ENCODE data around the gene HOXC12.
A peak's percentile ranks its signal among the peaks of the same experiment; 100 is the strongest.

Gene HOXC12

DNA sequence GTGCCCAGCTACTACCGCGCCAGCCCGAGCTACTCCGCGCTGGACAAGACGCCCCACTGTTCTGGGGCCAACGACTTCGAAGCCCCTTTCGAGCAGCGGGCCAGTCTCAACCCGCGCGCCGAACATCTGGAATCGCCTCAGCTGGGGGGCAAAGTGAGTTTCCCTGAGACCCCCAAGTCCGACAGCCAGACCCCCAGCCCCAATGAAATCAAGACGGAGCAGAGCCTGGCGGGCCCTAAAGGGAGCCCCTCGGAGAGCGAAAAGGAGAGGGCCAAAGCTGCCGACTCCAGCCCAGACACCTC, 30.9 kb downstream of the HOXC12 start:
- no peak for DNase-seq

DNA sequence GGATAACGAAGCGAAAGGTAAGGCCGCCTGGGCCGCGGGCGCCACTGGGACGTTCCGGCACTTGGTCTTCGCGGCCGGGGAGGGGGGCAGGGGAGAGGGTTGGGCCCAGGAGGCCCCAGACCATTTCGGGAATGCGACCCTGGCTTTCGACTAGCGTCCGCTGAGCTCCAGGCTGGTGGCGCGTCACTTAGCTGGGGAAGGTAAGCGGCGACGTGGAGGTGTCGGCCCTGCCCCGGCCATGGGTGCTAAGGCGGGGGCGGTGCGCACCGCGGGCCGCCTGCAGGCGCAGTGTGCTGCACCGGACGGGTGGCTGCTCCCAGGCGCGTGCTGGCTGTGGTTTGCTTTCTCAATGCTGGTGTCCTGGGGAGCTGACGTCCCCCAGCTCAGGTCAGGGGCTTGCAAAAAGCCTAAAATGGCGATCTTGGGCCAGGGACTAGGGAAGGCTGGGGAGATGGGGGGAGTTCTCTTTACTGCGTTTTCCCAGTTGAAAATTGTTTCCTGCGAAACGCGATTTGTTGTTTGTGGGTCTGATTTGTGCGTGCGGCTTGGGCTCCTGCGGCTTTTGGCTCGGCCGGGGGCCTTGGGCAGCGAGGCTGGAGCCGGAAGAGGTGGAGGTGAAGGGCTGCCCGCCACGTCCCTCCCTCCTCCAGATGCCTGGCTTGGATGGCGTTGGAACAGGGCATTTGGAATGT, 31.4 kb downstream of the HOXC12 start:
- DNase-seq = no peak

DNA sequence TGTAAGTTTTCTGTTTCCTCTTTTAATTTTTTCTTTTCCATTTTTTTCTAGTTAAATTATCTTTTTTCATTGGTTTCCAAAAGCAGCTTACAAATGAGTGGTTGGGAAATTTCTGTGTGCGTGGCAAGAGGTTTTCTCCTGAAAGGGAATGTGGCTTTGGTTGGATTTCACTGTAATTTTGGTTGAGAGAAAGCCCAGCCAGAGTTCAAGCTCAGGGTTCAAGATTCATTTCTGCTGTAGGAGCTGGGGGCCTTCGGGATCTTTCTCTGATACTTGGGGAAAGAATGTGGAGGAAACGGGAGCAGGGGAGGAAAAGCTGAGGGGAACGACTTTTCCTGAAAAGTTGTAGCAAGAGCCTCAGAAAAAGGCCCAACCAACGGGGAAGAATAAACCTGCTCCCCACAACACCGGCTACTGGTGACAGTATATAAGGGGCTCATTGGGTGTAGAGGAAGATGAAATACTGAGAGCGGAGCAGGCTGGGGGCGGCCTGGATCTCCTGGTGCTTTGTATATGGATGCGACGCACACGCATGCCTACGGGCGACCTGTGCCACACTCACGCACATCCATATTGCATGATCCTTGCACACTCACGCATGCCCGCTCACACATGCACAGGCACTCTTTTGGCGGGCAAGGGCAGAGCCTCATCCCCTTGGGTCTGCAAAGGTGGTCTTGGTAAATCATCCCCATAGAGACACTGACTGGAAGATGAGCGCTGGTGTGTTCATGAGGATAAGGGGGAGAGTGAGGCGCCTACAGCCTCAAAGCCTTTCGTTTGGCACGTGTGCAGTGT, 32.2 kb downstream of the HOXC12 start:
- DNase-seq = no peak

DNA sequence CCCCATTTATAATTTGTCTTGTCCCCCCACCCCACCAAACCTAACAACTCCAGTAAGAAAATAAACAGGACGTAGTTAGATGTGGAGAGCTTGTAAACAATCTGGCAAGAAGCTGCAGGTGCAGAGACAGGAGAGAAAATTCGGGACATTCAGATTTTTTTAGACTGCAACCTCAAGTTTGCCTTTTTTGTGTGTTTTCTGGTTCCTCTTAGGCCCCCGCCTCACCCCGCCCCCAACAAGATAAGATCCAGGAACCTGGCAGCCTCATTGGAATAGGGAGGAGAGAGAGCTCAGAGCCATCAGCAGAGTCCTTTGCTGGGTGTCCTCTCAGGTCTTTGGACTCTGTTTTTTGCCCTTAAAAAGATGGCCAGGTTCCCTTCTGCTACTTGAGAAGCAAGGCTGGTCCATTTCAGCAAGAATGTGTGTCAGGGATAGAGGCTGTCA, 33.1 kb downstream of the HOXC12 start:
- DNase-seq = no peak

DNA sequence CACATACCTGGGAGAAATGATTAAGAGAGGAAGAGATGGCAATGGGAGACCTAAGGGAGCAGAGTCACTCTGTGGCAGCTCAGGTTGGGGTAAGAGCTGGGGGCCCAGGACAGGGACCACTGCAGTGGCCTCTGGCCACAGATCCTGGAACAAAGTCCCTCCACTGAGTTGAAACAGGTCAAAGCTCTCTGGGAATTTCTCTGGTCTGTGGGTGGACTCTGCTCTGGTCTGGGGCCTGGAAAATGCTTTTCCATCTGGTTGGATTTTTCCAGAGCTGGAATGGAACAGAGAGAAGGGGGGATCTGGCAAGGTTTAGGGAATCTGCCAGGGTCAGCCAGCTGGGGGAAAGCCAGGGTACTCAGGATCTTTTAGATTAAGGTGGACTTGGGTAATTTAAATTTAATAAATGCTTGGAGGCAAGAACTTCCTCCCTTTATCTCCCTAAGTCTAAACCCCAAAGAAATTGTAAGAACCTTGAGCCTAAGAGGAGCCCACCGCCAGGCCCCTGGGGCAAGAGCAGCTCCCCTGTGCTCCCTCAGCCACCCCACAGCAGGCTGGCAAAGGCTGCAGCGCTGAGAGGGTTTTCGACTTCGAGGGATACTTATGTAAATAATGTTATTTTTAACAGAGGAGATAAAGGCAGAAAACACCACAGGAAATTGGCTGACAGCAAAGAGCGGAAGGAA, 34.0 kb downstream of the HOXC12 start:
- DNase-seq = no peak

DNA sequence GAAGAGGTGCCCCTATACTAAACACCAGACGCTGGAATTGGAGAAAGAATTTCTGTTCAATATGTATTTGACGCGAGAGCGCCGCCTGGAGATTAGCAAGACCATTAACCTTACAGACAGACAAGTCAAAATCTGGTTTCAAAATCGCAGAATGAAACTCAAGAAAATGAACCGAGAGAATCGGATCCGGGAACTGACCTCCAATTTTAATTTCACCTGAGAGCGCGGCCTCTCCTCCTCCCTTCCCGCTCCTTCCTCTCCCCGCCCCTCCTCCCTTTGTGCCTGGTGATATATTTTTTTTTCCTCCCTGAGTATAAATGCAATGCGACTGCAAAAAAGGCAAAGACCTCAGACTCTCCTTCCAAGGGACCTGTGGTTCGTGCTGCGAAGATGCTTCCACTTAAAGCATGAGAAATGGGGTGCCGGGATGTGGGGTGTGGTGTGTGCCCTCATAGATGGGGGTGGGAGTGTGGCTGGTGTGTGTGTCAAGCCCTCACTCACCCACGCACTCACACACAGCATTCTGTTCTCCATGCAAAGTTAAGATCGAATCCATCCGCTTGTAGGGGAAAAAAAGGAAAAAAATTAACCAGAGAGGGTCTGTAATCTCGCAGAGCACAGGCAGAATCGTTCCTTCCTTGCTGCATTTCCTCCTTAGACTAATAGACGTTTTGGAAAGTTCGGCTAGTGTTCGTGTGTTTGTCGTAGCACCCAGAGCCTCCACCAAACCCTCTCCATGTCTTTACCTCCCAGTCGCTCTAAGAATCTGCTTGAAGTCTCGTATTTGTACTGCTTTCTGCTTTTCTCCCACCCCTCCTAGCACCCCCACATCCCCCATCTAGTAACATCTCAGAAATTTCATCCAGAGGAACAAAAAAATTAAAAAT, 34.8 kb downstream of the HOXC12 start:
- peak; percentile 6 to 22 for DNase-seq

DNA sequence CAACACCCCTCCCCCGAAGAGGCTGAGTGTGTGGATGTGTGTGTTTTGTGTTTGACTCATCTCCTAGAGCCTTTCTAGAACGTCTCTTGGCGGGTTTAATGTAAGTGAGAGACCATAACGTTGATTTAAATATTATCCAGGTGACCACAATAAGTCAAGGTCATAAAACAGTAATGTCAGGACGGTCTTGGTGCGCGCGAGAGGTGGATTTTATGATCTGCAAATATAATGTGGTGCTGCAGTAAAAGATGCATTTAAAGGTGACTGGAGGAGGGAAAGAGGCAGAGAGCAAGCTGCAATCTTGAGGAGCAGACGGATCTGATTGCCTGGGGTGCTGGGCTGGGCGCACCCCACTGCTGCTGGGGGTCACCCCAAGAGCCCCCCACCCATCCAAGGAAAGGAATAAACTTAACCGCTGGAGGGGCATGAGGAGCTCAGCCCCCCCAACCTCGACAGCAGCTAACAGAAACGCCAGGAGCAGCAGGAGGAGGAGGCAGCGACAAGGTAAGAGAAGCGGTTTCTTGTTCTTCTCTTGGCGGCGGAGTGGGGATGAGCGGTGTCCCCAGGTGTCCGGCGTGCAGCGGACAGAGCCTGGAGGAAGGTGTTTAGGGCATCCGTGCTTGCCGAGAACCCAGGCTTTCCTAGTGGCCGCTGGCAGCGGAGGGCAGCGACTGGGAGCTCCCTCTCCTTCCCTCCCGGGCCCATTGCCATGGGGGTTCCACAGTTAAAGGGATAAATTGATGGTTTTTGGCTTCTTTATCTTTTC, 35.8 kb downstream of the HOXC12 start:
- DNase-seq = no peak

DNA sequence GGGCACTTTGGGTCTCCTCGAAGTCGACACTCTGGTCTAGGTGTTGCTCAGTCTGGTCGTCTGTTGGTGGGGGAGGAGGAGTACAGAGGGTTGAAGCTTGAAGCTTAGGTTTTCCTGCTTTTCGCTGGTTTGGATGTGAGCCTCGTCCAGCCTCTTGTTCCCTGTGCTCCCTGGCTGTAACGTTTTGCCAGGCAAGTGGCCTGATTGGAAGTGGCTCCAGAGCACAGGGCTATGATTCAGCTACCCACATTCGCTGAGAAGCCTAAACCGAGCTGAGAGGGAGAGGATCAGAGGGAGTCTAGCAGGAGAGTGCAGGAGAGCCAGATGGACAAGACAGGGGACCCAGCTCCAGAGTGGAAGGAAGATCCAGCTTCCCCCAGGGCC, 36.4 kb downstream of the HOXC12 start:
- DNase-seq = no peak

DNA sequence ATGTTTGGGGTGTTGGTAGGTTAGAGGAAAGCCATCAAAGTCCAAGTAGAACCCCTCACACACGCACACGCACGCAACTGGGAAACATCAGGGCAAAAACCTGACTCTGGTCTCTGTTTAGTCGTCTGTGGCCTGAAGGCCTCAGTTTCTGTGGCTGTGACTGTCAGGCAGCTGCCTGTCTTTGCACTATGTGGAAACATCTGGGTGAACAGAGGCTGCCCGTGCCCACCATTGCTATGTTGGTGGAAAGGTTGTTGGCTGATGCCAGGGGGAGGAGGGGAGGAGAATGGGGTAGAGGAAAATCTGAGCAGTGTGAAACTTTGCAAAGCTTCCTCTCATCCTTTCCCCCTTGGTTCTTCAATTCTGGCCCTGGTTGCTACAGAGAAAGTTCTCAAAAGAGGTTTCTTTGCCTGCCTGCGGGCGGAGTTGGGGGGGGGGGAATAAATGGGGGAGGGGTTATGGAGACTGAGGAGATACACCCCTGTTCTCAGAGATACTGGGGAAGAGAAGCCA, 37.7 kb downstream of the HOXC12 start:
- DNase-seq = no peak

DNA sequence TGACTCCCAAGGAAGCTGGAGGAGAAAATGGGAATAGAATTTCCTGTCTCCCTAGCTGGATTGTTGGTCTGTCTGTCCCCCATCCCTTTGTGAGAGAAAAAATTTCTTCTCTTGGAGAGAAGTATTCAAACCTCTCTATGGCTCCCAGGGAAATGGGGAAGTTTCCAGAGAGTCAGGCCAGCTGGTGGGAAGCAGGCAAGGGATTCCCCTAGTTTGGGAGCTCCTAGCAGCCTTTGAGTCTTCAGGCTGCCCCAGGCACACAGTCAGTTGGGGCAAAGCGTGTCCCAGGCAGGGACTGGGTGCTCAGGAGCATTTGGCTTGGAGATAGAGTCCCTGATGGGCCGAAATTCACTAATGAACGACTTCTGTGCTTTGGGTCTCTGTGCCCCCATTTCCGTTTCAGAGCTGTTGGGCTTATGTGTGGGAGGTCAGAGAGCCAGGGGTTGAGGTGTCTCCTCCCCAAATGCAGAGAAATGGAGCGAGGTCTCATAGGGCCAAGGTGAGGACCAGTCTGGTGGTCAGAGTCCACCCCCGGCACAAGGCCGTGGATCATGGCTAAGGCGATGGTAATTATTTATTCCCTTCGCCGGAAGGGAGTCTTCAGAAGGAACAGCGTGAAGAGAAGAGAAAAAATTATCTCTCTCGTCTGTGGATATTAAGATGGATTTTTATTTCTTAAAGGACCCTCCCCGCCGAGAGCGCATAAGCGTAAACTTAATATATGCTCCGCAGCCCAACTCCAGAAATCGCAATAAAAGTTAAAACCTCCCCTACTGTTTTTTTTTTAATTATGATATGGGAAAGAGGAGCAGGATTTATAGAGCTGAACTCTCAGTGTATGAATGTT, 38.7 kb downstream of the HOXC12 start:
- DNase-seq = no peak

DNA sequence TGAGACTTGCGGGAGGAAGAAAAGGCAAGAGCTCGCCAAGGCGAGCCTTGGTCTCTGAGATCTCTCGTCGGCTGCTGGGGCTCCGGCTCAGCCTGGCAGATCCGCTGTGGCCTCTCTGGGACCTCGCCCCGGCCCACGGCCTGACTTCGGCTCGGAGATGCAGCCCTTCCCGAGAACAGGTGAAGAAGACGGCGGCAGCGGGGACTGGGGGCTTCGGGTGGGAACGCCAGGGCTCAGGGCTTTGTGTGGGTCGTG, 39.2 kb downstream of the HOXC12 start:
- DNase-seq = no peak

DNA sequence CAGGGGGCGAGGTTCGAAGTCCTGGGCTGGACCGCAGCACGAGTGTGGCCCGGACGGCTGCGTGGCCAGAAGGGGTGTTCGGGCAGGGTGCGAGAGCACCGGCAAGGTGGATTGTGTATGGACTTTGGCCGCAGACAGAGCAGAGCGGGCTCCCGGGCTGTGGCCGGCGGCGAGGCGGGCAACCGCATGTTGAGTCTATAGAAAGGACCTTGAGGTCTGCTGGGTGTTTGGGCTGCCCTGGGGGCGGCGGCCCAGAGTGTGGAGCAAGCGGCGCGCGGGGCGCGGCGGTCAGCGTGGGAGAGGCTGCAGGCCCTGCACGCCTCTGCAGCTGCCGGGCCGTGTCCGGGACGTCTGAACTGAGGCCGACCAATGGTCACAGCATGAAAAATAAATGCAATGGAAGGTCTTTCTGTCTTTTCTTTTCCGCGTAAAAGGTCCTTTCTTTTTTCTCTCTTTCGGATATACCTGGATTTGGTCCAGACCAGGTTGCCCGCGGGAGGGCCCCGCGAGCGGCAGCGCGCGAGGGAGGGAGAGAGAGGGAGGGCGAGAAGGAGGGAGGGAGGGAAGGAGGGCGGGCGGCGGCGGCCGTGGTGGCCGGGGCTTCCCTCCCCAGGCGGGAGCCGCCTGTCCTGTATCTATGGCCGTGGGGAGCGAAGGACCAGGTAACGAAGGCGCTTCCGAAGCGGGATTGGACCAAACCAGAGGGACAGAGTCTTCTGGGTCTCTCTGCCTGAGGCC, 39.7 kb downstream of the HOXC12 start:
- no peak for DNase-seq

DNA sequence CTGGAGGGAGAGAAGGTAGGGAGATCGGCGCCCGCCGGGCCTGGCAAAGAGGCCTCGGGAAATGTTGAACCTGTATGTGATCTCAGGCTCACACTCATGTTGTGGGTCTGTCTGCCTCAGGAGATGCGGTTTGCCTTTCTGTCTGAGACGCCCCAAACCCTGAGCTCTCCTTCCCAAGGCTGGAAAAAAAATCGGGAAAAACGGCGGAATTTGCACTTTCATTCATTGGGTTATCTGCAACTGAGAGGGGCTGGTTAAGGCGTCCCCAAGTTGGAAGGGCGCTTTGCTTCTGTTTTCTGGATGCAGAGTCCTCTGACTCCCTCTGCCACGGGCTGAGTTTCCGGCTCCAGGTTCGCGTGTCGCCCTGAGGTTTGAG, 40.3 kb downstream of the HOXC12 start:
- DNase-seq = no peak

DNA sequence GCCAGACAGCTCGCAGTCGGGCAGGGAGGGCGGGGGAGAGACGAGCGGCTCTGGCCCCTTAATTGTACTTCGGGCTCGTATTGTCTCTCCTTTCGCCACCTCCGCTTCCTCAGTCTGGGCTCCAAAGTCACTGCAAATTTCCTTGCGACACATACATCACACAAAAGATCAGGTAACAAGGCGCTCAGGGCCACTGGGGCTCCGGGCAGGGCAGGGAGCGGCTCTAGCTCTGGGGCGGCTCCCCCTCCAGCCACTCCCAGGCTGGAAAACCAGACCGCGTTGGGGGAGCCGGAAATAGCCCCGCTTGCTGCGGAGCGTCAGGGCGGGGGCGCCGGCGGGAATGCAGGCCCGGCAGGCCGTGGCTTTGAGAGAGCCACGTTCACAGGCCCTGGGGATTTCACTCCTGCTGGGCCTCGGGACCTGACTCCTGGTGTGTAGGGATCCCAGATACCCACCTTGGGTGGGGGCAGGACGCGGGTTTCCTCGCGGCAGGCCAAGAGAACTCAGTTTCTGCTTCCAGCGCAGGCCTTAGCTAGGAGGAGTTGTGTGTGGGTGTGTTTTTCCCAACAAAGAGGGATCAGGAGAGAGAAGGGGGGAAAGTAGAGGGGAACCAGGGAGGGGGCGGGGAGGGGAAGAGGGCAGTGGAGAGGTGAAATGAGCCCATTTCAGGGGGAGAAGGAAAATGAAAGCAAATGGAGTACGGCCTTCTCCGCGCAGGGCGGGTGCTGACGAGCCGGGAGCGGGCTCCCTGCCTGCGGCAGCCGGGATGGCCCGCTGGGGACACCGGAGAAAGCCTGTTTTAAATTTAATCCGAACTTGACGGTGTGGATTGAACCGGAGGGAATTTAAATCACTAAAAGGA, 40.9 kb downstream of the HOXC12 start:
- DNase-seq = no peak

DNA sequence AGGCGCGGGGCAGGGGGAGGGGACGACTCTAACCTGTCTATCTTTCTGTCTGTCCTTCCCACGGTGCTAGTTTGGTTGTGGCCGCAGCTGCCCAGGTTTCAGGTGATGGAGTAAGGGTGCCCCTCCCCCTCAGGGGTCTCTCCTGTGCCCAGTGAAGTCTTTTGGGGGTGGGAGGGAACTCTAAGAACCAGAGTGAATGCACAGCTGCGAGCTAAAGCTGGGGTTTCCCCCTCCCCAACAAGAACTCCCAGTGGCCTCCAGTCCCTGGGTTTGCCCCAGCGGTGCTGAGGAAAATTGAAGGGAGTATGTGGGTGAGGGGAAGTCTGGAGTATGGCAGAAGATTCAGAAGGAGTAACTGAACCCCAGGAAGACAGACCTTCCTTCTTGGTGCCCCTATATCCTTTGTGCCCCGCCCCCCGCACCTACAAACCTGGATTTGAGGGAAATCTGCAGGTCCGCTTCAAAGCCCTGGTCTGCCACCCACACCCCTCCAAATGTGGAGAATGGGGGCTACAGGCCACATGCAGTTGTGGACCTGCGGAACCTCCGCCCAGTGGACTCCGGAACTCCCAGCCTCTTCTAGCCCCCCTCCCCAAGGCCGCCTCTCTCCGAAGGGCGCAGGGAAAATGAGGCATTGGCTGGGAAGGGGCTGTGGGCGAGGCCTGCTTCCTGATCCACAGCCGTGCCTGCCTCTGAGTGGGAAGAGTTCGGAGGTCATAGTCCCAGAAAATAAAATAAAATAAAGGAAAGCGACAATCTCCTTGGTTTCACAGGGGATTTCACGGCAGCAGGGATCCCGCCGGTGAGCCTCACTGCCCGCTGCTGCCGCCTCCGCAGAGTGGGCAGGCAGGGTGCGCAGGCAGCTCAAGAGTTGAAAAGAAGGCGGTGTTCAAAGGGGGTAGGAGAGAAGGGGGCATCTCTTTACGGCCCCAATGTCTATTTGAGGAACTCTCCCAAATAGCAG, 41.8 kb downstream of the HOXC12 start:
- DNase-seq = no peak

DNA sequence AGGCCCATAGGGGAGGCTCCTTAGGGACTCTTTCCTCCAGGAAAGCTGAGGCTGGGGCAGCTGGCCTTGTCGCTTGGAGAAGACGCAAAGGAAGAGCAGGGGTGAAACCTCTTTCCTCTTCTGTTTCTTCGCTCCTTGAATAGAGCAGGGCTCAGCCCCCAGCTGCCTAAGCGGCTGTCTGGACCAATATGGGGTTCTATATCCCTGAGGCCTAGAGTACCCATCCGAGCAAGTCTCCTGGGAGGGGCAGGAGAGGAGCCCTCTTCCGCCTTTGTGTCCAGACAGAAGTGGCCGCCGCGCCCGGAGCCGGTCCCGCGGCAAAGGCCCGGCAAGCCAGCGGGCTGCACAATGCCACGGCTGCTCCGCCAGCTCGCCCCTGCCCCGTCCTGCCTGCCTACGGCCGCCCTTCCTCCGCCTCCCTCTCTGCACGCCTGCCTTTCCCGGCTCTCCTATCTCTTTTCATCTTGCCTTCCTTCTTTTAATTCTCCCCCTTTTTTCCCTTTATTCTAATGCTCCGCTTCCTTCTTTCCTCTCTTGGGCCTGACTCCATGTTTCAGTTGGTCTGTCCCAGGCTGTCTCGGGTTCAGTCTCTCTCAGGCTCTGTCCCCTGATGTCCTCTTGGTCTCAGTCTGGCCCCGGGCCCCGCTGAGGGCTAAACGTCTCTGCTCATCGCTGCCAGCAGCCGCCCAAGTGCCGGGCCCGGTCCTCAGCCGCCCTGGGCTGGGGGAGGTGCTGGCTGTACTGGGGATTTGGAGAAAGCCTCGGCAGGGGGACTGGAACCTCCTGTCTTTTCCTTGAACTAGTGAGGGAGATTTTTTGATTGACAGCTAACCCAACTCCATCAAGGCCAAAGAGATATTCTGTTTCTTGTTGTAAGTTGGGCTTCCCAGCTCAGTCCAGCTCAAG, 42.8 kb downstream of the HOXC12 start:
- DNase-seq = no peak
